Astrocyte (in vitro differentiated cells and primary cell): ENCODE results near the gene MED13L.

Experiments used
- CTCF ChIP-seq: IDR thresholded peaks from 2 replicates; pipeline ENCODE4 v1.5.1; 2011; ENCODE audit warnings: low read depth, mild to moderate bottlenecking, inconsistent platforms, low read length, moderate library complexity; ENCODE audit not compliant: insufficient read depth
- EZH2 ChIP-seq: IDR thresholded peaks from 2 replicates; pipeline ENCODE4 v1.6.1; 2012; ENCODE audit warnings: mild to moderate bottlenecking, low read length, inconsistent platforms; ENCODE audit not compliant: insufficient read depth

GRCh38 chr12:116053479-116054200 is 223.9 kb downstream of the MED13L start:
- TF ChIP-seq CTCF (no peak), EZH2 (no peak)
